HepG2 (cell line): Measurements from ENCODE around the gene PRPSAP1. TPM values are rescaled to one million over a fixed set of nuclear protein-coding genes. Genes with fewer than 3 reads are reported as not detected.
A peak's percentile ranks its signal among the peaks of the same experiment; 100 is the strongest.

Experiments used
- AKNA ChIP-seq: sonication (generic); formaldehyde crosslinking; IDR thresholded peaks from 2 replicates; pipeline ENCODE4 v1.4.0; 2020; ENCODE audit warnings: missing genetic modification reagents, borderline replicate concordance
- ATAD3A ChIP-seq: sonication (generic); formaldehyde crosslinking; IDR thresholded peaks from 2 replicates; pipeline ENCODE4 v1.4.0; 2020; ENCODE audit warnings: missing genetic modification reagents
- ERF ChIP-seq: IDR thresholded peaks from 2 replicates; pipeline ENCODE4 v1.6.1; 2018; ENCODE audit warnings: missing biosample characterization, missing genetic modification reagents
- ESRRA ChIP-seq: sonication (generic); formaldehyde crosslinking; IDR thresholded peaks from 2 replicates; pipeline ENCODE4 v1.5.1; 2020; ENCODE audit warnings: mild to moderate bottlenecking, low read depth, missing genetic modification reagents
- FOXJ3 ChIP-seq: sonication (generic); formaldehyde crosslinking; IDR thresholded peaks from 2 replicates; pipeline ENCODE4 v1.4.0; 2020; ENCODE audit warnings: missing genetic modification reagents, mild to moderate bottlenecking, borderline replicate concordance
- GLI4 ChIP-seq: sonication (generic); formaldehyde crosslinking; IDR thresholded peaks from 2 replicates; pipeline ENCODE4 v1.5.1; 2020; ENCODE audit warnings: missing genetic modification reagents, mild to moderate bottlenecking, moderate library complexity, borderline replicate concordance
- HOXA9 ChIP-seq: sonication (generic); formaldehyde crosslinking; IDR thresholded peaks from 2 replicates; pipeline ENCODE4 v1.8.1; 2022; ENCODE audit warnings: missing genetic modification reagents, mild to moderate bottlenecking, moderate library complexity, borderline replicate concordance
- KAT7 ChIP-seq: IDR thresholded peaks from 2 replicates; pipeline ENCODE4 v1.6.1; 2018; ENCODE audit warnings: borderline replicate concordance, missing compliant biosample characterization
- KAT8 ChIP-seq: IDR thresholded peaks from 2 replicates; pipeline ENCODE4 v1.6.1; 2016; ENCODE audit warnings: missing genetic modification reagents, missing compliant biosample characterization
- MTF1 ChIP-seq: sonication (generic); formaldehyde crosslinking; IDR thresholded peaks from 2 replicates; pipeline ENCODE4 v1.5.0; 2020; ENCODE audit warnings: missing genetic modification reagents
- NR2F1 ChIP-seq, 2 experiments: fragments of 450-650 bp in 1 of 2; formaldehyde crosslinking in 1 of 2; IDR thresholded peaks; 2 replicates each; pipeline versions ENCODE4 v1.5.0 to v1.6.1; 2016 to 2020; ENCODE audit warnings: mild to moderate bottlenecking in 1 of 2, missing compliant biosample characterization in 1 of 2, missing genetic modification reagents in 1 of 2, moderate library complexity in 1 of 2
- RCOR2 ChIP-seq: IDR thresholded peaks from 2 replicates; pipeline ENCODE4 v1.6.1; 2016; ENCODE audit warnings: missing biosample characterization, missing genetic modification reagents
- SIN3A ChIP-seq: IDR thresholded peaks from 2 replicates; pipeline ENCODE4 v1.6.1; 2011; ENCODE audit warnings: low read depth, mild to moderate bottlenecking, control low read depth, low read length, borderline replicate concordance
- SIN3B ChIP-seq: fragments of 150-350 bp; IDR thresholded peaks from 2 replicates; pipeline ENCODE4 v1.6.1; 2014; ENCODE audit warnings: low read length
- SMAD9 ChIP-seq: sonication (generic); formaldehyde crosslinking; IDR thresholded peaks from 2 replicates; pipeline ENCODE4 v1.5.1; 2020; ENCODE audit warnings: mild to moderate bottlenecking, missing genetic modification reagents
- SNAI1 ChIP-seq: sonication (generic); formaldehyde crosslinking; IDR thresholded peaks from 2 replicates; pipeline ENCODE4 v1.5.0; 2020; ENCODE audit warnings: mild to moderate bottlenecking, missing genetic modification reagents, borderline replicate concordance
- TAF1 ChIP-seq: sonication (generic); formaldehyde crosslinking; IDR thresholded peaks from 2 replicates; pipeline ENCODE4 v1.4.0; 2020; ENCODE audit warnings: missing genetic modification reagents
- ZHX1 ChIP-seq: sonication (generic); formaldehyde crosslinking; IDR thresholded peaks from 2 replicates; pipeline ENCODE4 v1.8.1; 2022; ENCODE audit warnings: low read depth, mild to moderate bottlenecking, missing genetic modification reagents
- ZNF24 ChIP-seq: fragments of 450-650 bp; IDR thresholded peaks from 2 replicates; pipeline ENCODE4 v1.6.1; 2017; ENCODE audit warnings: antibody characterized with exemption, mild to moderate bottlenecking
- ZNF652 ChIP-seq: IDR thresholded peaks from 2 replicates; pipeline ENCODE4 v1.6.1; 2016; ENCODE audit warnings: low read depth, borderline replicate concordance
- polyA plus RNA-seq, 8 experiments: library from polyadenylated mRNA; depleted of rRNA in 3 of 8; stranded (reverse) in 7 of 8; unstranded in 1 of 8; fragments of >200 nt; fragmentation: Illumina TruSeq in 4 of 8; extraction: Trizol in 4 of 8; gene quantifications; 2 replicates each; pipeline versions ENCODE4 v1.2.1 to v1.2.3, GENCODE V29; 2011 to 2016; ENCODE audit warnings: low read depth in 4 of 8, missing spikeins in 1 of 8, mixed read lengths in 1 of 8; ENCODE audit not compliant: insufficient read depth in 1 of 8
- total RNA-seq, 5 experiments: library from RNA; depleted of rRNA; stranded (reverse); fragments of >200 nt; fragmentation: Illumina TruSeq; extraction: Trizol; gene quantifications; 2 replicates each; pipeline ENCODE4 v1.2.3, GENCODE V29; 2016; ENCODE audit warnings: low read depth in 1 of 5
- TF ChIP-seq, protein P1 (sequence below): sonication (generic); formaldehyde crosslinking; IDR thresholded peaks from 2 replicates; pipeline ENCODE4 v1.5.1; 2020; ENCODE audit warnings: missing genetic modification reagents, mild to moderate bottlenecking, borderline replicate concordance

The PRPSAP1 gene
- total and polyA plus RNA-seq, 2 of the 13 experiments (the other 11 are each of a cell fraction or from before 2014, with no cell fraction given): 91.1 to 314 TPM

GRCh38 chr17:76376318-76377133, 22.8 kb upstream of the PRPSAP1 start (continued):
- TF ChIP-seq, protein P1, sequence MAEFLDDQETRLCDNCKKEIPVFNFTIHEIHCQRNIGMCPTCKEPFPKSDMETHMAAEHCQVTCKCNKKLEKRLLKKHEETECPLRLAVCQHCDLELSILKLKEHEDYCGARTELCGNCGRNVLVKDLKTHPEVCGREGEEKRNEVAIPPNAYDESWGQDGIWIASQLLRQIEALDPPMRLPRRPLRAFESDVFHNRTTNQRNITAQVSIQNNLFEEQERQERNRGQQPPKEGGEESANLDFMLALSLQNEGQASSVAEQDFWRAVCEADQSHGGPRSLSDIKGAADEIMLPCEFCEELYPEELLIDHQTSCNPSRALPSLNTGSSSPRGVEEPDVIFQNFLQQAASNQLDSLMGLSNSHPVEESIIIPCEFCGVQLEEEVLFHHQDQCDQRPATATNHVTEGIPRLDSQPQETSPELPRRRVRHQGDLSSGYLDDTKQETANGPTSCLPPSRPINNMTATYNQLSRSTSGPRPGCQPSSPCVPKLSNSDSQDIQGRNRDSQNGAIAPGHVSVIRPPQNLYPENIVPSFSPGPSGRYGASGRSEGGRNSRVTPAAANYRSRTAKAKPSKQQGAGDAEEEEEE (CRISPR knock-in tag): no peak
- no peak for TF ChIP-seq ATAD3A
- no peak for TF ChIP-seq SMAD9 (CRISPR knock-in tag)
- TF ChIP-seq AKNA (CRISPR knock-in tag): no peak
- TF ChIP-seq ZNF24: no peak
- no peak for TF ChIP-seq GLI4 (CRISPR knock-in tag)
- TF ChIP-seq RCOR2 (CRISPR knock-in tag): peak; percentile 80
- peak; percentile 64; the same call in 1 of the 2 replicates for TF ChIP-seq TAF1 (CRISPR knock-in tag)
- TF ChIP-seq KAT8 (CRISPR knock-in tag): peak; percentile 90
- peak; percentile 46 to 70; a peak in 3 of 4 replicates for TF ChIP-seq NR2F1 (CRISPR knock-in tag; IDR thresholded peaks at IDR 0.05)
- peak; percentile 78 for TF ChIP-seq ESRRA (CRISPR knock-in tag)
- no peak for TF ChIP-seq HOXA9 (CRISPR knock-in tag)
- TF ChIP-seq ERF (CRISPR knock-in tag): peak; percentile 83
- no peak for TF ChIP-seq SIN3B
- 0 out of 2 replicates have a peak, but pooled peaks have one; percentile 54 for TF ChIP-seq ZHX1
- peak; percentile 42; the same call in 1 of the 2 replicates for TF ChIP-seq MTF1 (CRISPR knock-in tag)
- TF ChIP-seq FOXJ3: peak; percentile 99
- TF ChIP-seq SIN3A: peak; percentile 83
- TF ChIP-seq ZNF652 (CRISPR knock-in tag): no peak
- peak; percentile 91; the same call in 1 of the 2 replicates for TF ChIP-seq SNAI1
- no peak for TF ChIP-seq KAT7 (CRISPR knock-in tag)
